ENCODE measurements around the gene SLC19A3.
"Not testable (repeated sequence)": the region's sequence is repeated elsewhere in the genome, so short reads cannot be mapped to it uniquely, and the experiment has no call there.

The SLC19A3 gene

DNA sequence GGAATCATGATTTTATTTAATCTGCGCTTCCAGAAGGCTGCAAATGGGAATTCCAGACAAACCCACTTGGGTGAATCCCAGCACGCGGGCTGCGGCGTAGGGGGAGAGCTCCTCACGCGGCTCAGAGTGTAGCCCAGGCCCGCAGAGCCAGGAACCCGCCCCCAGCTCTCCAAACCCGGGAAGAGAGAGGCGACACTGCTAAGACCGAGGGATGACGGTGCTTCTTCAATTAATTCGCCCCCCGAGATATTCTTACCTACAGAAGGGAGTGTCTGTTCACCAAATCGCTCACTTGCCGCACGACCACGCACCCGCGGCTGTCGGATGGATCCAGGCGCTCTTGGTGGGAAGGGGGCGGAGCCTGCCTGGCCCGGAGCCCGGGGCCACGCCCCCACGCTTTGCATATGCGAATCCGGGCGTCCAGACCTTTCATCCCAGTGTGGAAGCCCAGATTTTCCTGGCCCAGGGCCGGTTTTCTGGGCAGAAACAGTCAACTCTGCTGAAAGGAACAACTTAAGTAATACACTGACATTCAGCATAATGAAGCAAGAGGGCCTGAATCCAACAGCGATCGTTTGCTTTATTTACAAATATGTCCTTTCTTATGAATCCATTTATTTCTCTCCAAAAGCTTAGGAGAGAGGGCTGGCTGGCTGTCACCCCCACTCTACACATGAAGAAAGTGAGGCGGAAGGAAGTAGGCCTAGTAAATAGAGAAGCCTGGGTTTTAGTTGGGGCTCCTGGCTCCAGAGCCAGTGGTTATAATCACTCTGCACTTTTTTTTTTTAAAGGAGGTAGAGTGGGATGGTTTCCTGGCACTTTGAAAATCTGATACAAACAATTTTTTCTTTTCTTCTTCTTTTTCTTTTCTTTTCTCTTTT lies at the start of gene SLC19A3:
Gene SLC19A3, minus strand, starts transcription at position 342 of the 881 bp plus-strand sequence. CDS start 15,710 bp downstream, outside the sequence.
- H3K27me3 ChIP-seq (ENCODE audit: control insufficient read depth, insufficient read depth, low read length): peaks cover 6% of the 10 kb centered on the region
- peak within 1 kb of the TSS; percentile 35 for H3K27ac ChIP-seq (ENCODE audit: low read depth, low read length)
- H3K9ac ChIP-seq (ENCODE audit: low read depth, low read length): no peak within 1 kb of the TSS

DNA sequence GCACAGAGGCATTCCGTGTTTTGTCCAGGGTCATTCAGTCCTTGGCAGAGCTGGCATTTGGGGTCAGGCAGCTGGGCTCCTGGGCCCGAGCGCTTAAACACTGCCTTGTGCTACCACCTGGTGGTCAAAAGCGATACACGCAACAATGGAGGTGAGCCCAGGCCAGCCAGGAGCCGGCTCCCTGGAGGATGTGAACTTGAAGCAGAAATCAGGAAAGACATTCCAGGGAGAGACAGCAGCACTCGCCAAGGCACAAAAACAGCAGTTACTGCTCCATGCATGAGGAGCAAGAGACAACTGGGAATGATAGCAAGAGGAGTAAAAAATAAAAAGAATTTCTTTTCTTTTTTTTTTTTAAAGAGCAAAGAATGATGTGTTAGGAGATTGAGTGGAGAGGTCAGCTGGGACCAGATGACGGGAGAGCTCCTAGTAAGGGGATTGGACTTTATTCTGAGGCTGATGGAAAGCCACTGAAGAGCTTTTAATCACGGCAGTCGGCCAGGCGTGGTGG lies 48.6 kb upstream of the SLC19A3 start:
- H3K36me3 ChIP-seq (ENCODE audit: control insufficient read depth, insufficient read depth, low read length): no peaks in the 10 kb centered on the region
- no peak overlapping the region for H3K9ac ChIP-seq (ENCODE audit: low read depth, low read length)
- H3K9me3 ChIP-seq (ENCODE audit: control insufficient read depth, insufficient read depth, low read length): no peaks in the 10 kb centered on the region
- H3K27ac ChIP-seq (ENCODE audit: low read depth, low read length): no peak overlapping the region
- no peak overlapping the region for H3K4me3 ChIP-seq (ENCODE audit: low read depth, low read length)
- no peaks in the 10 kb centered on the region for H3K27me3 ChIP-seq (ENCODE audit: control insufficient read depth, insufficient read depth, low read length)
- H3K4me1 ChIP-seq (ENCODE audit: control insufficient read depth, insufficient read depth, low read length): no peaks in the 10 kb centered on the region

More for the DNA sequence above, at the start of gene SLC19A3:
- no peaks in the 10 kb centered on the region for H3K9me3 ChIP-seq (ENCODE audit: control insufficient read depth, insufficient read depth, low read length)
- peaks cover 18% of the 10 kb centered on the region for H3K4me1 ChIP-seq (ENCODE audit: control insufficient read depth, insufficient read depth, low read length)
- no peaks in the 10 kb centered on the region for H3K36me3 ChIP-seq (ENCODE audit: control insufficient read depth, insufficient read depth, low read length)
- peak within 1 kb of the TSS; percentile 70 for H3K4me3 ChIP-seq (ENCODE audit: low read depth, low read length)

- Histone ChIP-seq H3K27me3 (ENCODE audit: control insufficient read depth, insufficient read depth, low read length) (no peaks in the 10 kb centered on the region), H3K27ac (ENCODE audit: low read depth, low read length) (no peak overlapping the region), H3K4me3 (ENCODE audit: low read depth, low read length) (no peak overlapping the region), H3K4me1 (ENCODE audit: control insufficient read depth, insufficient read depth, low read length) (no peaks in the 10 kb centered on the region), H3K36me3 (ENCODE audit: control insufficient read depth, insufficient read depth, low read length) (no peaks in the 10 kb centered on the region), H3K9me3 (ENCODE audit: control insufficient read depth, insufficient read depth, low read length) (no peaks in the 10 kb centered on the region), H3K9ac (ENCODE audit: low read depth, low read length) (no peak overlapping the region)
Observed at GRCh38 chr2:227765788-227766372, 48.1 kb upstream of the SLC19A3 start.

DNA sequence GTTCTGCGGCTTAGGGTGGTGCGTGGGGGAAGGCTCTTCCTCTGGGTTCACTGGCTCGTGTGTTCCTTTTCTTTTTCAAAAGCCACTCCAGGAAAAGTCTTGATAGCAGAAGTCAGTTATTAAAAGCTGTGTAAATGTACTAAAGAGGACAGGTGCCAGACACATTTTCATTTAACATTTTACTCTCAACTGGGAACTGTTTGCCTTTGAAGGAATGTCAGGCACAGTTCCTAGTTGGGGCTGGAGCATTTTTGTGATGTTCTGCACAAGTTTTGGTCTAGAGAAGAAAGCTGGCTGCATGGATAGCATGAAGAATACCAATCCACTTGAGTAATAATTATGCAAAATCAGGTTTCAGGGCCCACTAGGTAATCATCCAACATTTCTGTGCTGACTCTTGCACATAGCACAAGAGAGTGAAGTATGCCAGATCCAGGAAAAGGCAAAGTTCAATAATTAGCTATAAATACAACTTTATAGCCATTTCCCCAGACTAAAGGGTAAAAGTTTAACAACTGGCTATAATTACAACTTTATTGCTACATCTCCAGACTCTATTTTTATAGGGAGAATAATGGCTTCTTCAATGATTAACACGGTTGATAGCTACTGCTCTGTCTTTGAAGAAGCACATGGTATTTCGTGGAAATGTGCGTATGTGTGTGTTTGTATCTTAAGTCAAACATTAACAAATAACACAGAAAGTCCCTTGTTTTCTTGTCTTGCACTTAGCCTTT lies 44.1 kb upstream of the SLC19A3 start:
- Histone ChIP-seq H3K36me3 (ENCODE audit: control insufficient read depth, insufficient read depth, low read length) (no peaks in the 10 kb centered on the region), H3K9ac (ENCODE audit: low read depth, low read length) (no peak overlapping the region), H3K27me3 (ENCODE audit: control insufficient read depth, insufficient read depth, low read length) (no peaks in the 10 kb centered on the region), H3K4me3 (ENCODE audit: low read depth, low read length) (no peak overlapping the region), H3K4me1 (ENCODE audit: control insufficient read depth, insufficient read depth, low read length) (peaks cover 14% of the 10 kb centered on the region), H3K9me3 (ENCODE audit: control insufficient read depth, insufficient read depth, low read length) (no peaks in the 10 kb centered on the region), H3K27ac (ENCODE audit: low read depth, low read length) (no peak overlapping the region)

DNA sequence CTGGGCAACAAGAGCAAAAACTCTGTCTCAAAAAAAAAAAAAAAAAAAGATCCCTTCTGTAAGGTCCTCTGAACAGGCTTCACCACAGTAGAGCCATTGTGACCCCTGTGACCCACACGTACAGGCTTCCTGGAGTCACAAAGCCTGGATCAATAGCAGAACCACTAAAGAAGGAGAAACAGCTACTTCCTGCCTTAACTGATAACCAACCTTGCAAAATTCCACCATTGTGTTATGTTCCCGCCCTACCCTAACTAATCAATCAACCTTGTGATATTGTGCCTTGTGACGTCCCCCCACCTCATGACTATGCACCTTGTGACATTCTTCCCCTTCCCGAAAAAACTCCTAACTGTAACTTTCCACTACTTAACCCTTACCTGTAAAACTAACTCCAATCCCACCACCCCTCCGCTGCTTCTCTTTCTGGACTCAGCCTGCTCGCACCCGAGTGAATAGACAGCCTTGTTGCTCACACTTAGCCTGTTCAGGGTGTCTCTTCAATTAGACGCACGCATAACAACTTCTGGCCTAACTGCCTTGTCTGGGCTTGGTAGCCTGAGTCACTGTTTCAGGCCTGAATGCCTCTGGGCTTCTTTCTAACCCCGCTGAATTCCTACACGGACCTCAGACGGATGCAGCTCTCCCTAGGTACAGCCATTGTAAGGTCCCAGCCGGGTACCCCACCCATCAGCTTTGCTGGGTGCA lies 41.7 kb upstream of the SLC19A3 start:
- no peak overlapping the region for H3K9ac ChIP-seq (ENCODE audit: low read depth, low read length)

DNA sequence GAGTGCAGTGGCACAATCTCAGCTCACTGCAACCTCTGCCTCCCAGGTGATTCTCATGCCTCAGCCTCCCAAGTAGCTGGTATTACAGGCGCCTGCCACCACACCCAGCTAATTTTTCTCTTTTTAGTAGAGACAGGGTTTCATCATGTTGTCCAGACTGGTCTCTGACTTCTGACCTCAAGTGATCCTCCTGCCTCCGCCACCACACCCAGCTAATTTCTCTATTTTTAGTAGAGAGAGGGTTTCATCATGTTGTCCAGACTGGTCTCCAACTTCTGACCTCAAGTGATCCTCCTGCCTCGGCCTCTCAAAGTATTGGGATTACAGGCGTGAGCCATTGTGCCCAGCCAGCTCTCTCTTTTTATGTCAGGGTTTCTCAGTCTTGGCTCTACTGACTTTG lies 38.4 kb upstream of the SLC19A3 start:
- H3K27me3 ChIP-seq (ENCODE audit: control insufficient read depth, insufficient read depth, low read length); H3K9me3 ChIP-seq (ENCODE audit: control insufficient read depth, insufficient read depth, low read length); H3K4me3 ChIP-seq (ENCODE audit: low read depth, low read length); H3K27ac ChIP-seq (ENCODE audit: low read depth, low read length); H3K9ac ChIP-seq (ENCODE audit: low read depth, low read length); H3K36me3 ChIP-seq (ENCODE audit: control insufficient read depth, insufficient read depth, low read length): not testable (repeated sequence)
- peaks cover 14% of the 10 kb centered on the region for H3K4me1 ChIP-seq (ENCODE audit: control insufficient read depth, insufficient read depth, low read length)

More for the DNA sequence above, 41.7 kb upstream of the SLC19A3 start:
- Histone ChIP-seq H3K36me3 (ENCODE audit: control insufficient read depth, insufficient read depth, low read length) (no peaks in the 10 kb centered on the region), H3K27me3 (ENCODE audit: control insufficient read depth, insufficient read depth, low read length) (no peaks in the 10 kb centered on the region), H3K4me3 (ENCODE audit: low read depth, low read length) (no peak overlapping the region), H3K4me1 (ENCODE audit: control insufficient read depth, insufficient read depth, low read length) (peaks cover 14% of the 10 kb centered on the region), H3K9me3 (ENCODE audit: control insufficient read depth, insufficient read depth, low read length) (no peaks in the 10 kb centered on the region), H3K27ac (ENCODE audit: low read depth, low read length) (peak overlapping the region; percentile 53)

- Histone ChIP-seq H3K9me3 (ENCODE audit: control insufficient read depth, insufficient read depth, low read length) (no peaks in the 10 kb centered on the region), H3K27me3 (ENCODE audit: control insufficient read depth, insufficient read depth, low read length) (no peaks in the 10 kb centered on the region), H3K4me1 (ENCODE audit: control insufficient read depth, insufficient read depth, low read length) (no peaks in the 10 kb centered on the region), H3K9ac (ENCODE audit: low read depth, low read length) (no peak overlapping the region), H3K27ac (ENCODE audit: low read depth, low read length) (no peak overlapping the region), H3K4me3 (ENCODE audit: low read depth, low read length) (no peak overlapping the region), H3K36me3 (ENCODE audit: control insufficient read depth, insufficient read depth, low read length) (no peaks in the 10 kb centered on the region)
Observed at GRCh38 chr2:227748079-227748478, 30.3 kb upstream of the SLC19A3 start.

DNA sequence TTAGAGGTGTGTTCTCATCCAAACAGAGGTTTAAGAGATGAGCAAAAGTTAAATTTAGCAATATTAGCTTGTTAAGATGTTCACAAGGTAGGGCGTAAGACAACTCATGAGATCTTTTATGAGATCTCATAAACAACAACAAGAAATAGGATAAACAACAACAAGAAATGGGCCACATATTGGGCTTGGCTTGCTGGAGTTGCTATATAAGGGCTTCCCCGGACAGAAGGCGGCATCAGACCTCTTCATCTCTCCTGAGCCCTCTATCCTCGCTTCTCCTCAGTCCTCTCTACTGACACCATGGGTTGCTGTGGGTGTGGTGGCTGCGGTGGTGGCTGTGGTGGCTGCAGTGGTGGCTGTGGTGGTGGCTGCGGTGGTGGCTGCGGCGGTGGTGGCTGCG lies 27.8 kb upstream of the SLC19A3 start, which contains the start of gene SCYGR8:
Gene SCYGR8, plus strand, starts transcription at position 301 of the 400 bp plus-strand sequence. Its CDS starts 0 bp downstream, at position 301.
- Histone ChIP-seq H3K4me1 (ENCODE audit: control insufficient read depth, insufficient read depth, low read length) (no peaks in the 10 kb centered on the region), H3K27me3 (ENCODE audit: control insufficient read depth, insufficient read depth, low read length) (no peaks in the 10 kb centered on the region), H3K36me3 (ENCODE audit: control insufficient read depth, insufficient read depth, low read length) (no peaks in the 10 kb centered on the region), H3K27ac (ENCODE audit: low read depth, low read length) (no peak within 1 kb of the TSS), H3K4me3 (ENCODE audit: low read depth, low read length) (no peak within 1 kb of the TSS), H3K9ac (ENCODE audit: low read depth, low read length) (no peak within 1 kb of the TSS), H3K9me3 (ENCODE audit: control insufficient read depth, insufficient read depth, low read length) (no peaks in the 10 kb centered on the region)

- not testable (repeated sequence) for H3K9ac ChIP-seq (ENCODE audit: low read depth, low read length); H3K9me3 ChIP-seq (ENCODE audit: control insufficient read depth, insufficient read depth, low read length)
Observed at GRCh38 chr2:227740705-227741104, 22.9 kb upstream of the SLC19A3 start.

GRCh38 chr2:227739351-227739750 lies 21.5 kb upstream of the SLC19A3 start:
- Histone ChIP-seq H3K9me3 (ENCODE audit: control insufficient read depth, insufficient read depth, low read length) (no peaks in the 10 kb centered on the region), H3K9ac (ENCODE audit: low read depth, low read length) (no peak overlapping the region), H3K27me3 (ENCODE audit: control insufficient read depth, insufficient read depth, low read length) (no peaks in the 10 kb centered on the region), H3K27ac (ENCODE audit: low read depth, low read length) (no peak overlapping the region), H3K4me3 (ENCODE audit: low read depth, low read length) (no peak overlapping the region), H3K4me1 (ENCODE audit: control insufficient read depth, insufficient read depth, low read length) (no peaks in the 10 kb centered on the region), H3K36me3 (ENCODE audit: control insufficient read depth, insufficient read depth, low read length) (no peaks in the 10 kb centered on the region)

More at GRCh38 chr2:227740705-227741104, 22.9 kb upstream of the SLC19A3 start:
- not testable (repeated sequence) for H3K27ac ChIP-seq (ENCODE audit: low read depth, low read length); H3K4me3 ChIP-seq (ENCODE audit: low read depth, low read length); H3K36me3 ChIP-seq (ENCODE audit: control insufficient read depth, insufficient read depth, low read length); H3K4me1 ChIP-seq (ENCODE audit: control insufficient read depth, insufficient read depth, low read length); H3K27me3 ChIP-seq (ENCODE audit: control insufficient read depth, insufficient read depth, low read length)

All from HUES48 (cell line).